GM19452 (cell line): ENCODE measurements around the gene GLDN.

Source experiments
- ATAC-seq: cut with Tn5 transposase; IDR thresholded peaks from one replicate; pipeline ENCODE4 v1.9.1; 2021; ENCODE audit not compliant: unreplicated experiment

Gene GLDN

DNA sequence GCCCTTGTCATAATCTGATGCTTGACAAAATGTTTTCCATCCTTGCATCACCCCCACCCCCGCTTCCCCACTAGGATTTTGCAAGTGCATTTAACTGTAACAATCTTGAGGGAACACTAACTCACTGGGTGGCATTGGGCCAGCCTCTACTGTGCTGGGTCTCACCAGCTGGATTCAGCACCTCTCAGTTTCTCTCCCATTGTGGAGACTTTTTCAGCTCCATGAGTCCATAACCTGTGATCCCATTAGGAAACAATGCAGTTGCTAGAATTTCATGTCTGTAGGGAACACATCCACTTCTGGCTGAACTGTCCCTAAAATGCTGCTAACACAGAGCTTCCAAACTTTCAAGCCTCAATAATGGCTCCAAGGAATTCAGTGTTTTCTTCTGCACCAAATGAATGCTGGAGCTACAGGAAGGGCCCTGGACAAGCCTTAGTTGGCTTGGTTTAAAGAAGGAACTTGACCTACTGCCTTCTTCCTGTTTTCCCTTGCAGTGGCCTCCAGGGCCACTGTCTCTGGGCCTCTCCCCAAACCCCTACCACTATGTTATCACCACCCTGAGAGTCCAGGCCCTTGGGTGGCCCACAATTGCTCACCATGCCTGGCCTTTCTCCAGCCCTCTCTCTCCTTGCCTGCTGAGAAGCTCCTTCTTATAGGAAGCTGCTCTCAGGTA, 18.7 kb upstream of the GLDN start:
- no peak for ATAC-seq

GRCh38 chr15:51323749-51324148, 17.7 kb upstream of the GLDN start:
- ATAC-seq, result no peak

DNA sequence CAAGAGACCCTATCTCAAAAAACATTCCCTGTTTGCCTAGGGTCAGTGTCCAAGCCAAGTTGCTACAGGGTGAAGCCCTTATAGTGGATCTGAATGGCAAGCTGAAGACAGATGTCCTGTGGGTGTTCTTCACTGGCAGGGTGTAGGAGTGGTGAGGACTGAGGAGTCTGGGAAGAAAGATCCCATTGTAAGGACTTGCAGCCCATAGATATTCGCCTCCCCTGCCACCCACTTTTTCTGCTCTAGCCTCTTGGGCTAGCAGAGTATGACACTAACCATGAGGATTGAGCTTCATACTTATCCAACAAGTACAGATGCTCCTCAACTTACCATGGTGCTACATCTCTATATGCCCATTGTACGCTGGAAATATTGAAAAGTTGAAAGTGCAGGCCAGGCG, 16.3 kb upstream of the GLDN start:
- ATAC-seq, result no peak

GRCh38 chr15:51327081-51327480, 14.4 kb upstream of the GLDN start:
- ATAC-seq, result no peak

DNA sequence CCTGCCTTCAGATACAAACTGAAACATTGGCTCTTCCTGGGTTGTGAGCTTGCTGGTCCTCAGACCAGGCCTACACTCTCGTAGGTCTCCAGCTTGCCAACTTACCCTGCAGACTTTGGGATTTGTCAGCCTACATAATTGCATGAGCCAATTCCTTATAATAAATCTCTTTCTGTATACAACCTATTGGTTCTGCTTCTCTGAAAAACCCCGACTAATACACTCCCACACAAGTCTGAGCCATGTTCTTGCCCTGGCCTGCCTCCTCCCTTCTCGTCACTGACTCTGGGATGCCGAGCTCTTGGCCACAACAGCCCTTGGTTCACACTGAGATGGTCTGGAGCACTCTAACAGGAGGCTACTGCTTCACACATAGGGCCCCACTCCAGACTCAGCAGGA, 12.5 kb upstream of the GLDN start:
- ATAC-seq, result no peak

DNA sequence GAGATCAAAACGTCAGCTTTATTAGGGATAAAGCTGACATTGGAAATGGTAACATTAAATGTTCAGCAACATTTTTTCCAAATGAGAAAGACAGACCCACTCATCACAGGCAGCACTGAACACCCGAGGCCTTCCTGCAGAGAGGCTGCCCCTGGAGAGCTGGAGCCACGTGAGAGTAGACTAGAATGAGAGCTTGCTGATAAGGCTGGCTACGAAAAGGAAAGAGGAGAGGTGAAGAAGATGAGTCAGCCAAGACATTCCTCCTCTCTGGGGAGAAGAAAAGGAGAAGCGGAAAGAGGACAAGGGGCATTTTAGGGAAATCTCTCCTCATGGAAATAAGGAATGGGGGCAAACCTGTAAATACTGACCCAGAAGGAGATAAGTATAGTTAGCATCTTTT, 10.3 kb upstream of the GLDN start:
- no peak for ATAC-seq

DNA sequence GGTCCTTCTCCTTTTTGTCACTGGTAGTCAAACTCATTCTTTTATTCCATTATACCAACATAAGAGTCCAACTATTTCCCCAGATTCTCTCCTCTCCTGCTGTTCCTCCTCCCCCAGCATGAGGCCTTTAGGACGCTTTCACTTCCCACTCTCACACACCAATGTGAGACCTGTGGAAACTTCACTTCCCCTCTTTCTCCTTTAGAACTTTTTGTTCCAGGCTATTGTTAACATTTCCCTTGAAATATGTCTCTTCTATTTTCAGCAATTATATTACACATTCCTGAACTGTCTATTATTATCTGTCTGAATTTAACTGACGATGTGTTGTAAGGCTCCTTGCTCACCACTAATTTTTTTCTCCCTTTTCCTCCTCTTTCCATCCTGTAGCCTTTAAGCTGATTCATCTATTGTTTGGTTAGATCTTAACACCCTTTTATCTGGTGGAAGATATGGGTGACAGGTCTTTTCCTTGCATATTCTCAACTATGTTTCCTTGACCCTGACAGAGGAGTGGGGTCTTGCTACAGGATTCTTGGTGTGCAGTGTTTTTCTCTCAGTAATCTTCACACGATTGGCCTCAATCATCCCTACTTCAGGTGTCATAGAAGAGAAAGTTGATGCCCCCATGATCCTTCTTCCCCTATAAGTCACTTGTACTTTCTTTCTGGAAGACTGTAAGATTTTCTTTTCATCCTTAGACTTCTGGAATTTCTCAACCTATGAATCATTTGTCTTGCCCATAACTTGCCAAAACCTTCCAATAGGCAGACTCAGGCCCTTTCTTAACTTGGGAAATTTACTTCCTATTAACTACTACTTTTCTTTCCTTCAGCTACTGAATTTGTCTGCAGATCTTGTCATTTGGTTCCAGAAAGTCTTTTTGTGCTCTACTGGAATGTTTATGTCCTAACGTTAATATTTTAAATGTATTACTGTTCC, 9.0 kb upstream of the GLDN start:
- ATAC-seq, result no peak

DNA sequence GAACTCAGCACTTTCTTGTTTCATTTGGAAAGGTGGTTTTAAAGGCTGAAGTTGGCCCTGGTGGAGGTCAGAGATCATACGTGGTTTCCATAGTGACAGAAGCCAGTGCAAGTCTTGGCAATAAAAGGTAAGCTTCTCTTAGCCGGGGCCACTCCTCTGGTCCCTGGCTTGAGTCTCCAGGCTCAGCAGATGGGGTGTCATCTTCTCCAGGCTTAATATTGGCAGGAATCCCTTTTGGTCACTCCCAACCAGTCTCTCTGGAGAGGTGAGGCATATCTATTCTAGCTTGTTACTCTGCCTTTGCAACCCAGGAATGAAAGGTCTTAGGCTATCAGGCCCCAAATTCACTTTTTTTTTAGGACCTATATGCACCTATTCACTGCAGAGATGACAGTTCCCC, 7.9 kb upstream of the GLDN start:
- no peak for ATAC-seq

- no peak for ATAC-seq
Measured at GRCh38 chr15:51334011-51334451, 7.4 kb upstream of the GLDN start.

DNA sequence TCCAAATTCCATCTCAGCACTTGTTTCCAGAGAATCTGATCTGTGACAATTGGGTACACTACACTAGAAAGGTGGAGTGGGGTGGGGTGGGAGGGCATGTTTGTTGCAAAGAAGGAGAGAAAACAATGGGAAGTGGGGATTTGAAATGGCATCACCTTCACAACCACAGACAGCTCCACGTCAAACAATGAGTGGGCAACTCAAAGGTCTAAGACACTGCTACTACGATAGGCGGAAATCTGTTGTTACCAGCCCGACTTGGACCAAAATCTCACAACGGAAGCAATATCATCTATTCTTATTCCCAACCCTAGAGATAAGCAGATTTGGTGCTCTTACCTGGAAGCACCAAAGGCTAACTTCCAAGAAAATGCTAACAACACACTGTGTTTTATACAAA, 6.4 kb upstream of the GLDN start:
- ATAC-seq, result no peak

DNA sequence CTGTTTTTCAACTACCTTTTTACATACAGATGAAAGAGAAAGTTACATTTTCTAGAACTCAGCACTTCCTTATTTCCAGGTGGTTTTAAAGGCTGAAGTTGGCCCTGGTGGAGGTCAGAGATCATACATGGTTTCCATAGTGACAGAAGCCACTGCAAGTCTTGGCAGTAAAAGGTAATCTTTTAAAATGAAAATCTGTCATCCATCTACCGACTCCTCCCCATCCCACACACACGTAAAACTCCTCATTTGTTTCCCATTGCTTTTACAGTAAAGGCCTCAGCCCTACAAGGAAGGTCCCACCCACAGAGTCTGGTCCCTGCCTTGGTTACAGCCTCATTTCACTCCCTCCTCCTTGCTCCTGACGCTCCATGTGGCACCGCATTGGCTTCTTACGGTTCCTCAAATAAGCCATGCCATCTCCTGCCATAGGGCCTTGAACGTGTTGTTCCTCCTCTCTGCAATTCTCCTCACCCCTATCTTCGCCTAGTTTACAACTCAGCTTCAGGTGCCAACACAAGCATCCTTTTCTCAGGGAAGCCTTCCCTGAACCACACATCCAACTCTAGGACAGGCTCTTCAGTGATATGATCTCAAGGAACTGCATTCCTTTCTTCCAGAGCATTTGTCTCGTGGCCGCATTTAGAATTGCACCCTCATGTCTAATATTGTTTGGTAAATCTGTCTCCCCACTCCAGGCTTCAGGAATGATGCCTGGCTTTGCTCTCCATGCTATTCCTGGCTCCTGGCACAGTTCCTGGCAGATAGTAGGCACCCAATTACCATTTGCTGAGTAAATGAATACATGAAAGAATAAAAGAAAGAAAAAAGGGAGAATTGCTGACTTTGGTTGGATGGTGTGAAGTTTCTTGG, 5.7 kb upstream of the GLDN start:
- ATAC-seq, result peak; percentile 77

GRCh38 chr15:51338496-51338895, 3.0 kb upstream of the GLDN start, which contains the start of gene CYP19A1:
Gene CYP19A1, minus strand, starts transcription at chr15:51338596. Its CDS starts 95,684 bp downstream, at chr15:51242912.
- no peak for ATAC-seq

- no peak for ATAC-seq
Measured at GRCh38 chr15:51342227-51342999, 958 bp downstream of the GLDN start.

- no peak for ATAC-seq
Measured at GRCh38 chr15:51343466-51343865, 2.0 kb downstream of the GLDN start.

DNA sequence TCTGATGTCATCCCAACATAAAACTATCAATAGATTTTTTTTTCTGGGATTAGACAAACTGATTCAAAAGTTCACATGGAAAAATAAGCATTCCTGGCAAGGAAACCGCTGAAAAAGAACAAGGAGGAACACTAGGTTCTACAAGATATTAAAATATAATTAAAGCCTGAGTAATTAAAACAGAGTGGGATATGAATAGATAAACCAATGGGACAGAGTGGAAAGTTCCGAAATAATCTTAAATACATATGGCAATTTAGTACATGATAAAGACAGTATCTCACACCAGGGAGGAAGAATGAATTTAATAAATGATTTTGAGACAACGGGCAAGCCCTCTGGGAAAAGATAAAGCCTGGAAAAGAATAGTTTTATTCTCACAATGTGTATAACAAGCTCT, 4.7 kb downstream of the GLDN start:
- no peak for ATAC-seq

DNA sequence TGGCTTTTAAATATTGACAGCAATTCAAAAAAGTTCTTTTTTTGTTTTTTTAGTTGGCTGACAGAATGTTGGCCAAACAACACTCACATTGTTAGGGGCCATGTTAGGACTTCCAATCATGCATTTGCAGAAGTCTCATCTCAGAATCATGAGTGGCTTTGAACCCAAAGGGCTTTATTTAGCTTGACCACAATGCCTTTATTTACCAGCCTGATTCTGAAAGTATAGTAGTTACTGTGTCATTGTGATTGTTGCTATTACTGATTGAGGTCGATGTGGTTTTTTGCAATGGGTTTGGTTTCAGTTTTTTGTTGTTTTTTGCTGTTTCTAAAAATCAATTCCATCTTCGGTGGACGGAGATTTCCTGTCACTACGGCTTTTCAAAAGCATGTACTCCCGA, 7.2 kb downstream of the GLDN start:
- peak; percentile 97 for ATAC-seq

DNA sequence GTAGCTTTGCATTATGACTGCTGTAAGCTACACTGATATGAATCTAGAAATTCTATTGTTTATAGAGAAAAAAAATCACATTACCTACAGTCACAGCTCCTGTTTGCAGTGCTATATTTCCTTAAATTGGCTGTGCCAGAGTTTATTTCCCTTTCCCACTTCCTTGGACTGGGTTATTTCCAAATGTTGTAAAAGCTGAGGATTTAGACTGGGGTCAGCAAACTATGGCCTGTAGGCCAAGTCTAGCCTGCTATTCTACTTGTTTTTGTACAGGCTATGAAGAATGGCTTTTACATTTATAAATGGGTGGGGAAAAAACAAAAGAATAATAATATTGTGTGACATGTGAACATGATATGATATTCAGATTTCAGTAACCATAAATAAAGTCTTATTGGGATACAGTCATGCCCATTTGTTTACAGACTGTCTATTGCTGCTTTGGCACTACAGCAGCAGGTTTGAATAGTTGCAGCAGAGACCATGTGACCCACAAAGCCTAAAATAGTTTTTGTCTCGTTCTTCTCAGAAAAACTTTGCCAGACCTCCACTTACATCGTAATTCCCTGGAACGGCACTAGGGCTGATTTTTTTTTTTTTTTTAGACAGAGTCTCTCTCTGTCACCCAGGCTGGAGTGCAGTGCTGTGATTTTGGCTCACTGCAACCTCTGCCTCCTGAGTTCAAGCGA, 7.8 kb downstream of the GLDN start:
- no peak for ATAC-seq

- no peak for ATAC-seq
Measured at GRCh38 chr15:51350723-51351122, 9.3 kb downstream of the GLDN start.

GRCh38 chr15:51353976-51354375, 12.5 kb downstream of the GLDN start:
- no peak for ATAC-seq

GRCh38 chr15:51355096-51355495, 13.6 kb downstream of the GLDN start:
- no peak for ATAC-seq
